ENCODE data around the gene ARR3. TPM values are rescaled to one million over a fixed set of nuclear protein-coding genes. Genes with fewer than 3 reads are reported as not detected.
"Not testable (repeated sequence)": the region's sequence is repeated elsewhere in the genome, so short reads cannot be mapped to it uniquely, and the experiment has no call there.

Gene ARR3
- total RNA-seq, 1 donor from 2014 or later: not detected

DNA sequence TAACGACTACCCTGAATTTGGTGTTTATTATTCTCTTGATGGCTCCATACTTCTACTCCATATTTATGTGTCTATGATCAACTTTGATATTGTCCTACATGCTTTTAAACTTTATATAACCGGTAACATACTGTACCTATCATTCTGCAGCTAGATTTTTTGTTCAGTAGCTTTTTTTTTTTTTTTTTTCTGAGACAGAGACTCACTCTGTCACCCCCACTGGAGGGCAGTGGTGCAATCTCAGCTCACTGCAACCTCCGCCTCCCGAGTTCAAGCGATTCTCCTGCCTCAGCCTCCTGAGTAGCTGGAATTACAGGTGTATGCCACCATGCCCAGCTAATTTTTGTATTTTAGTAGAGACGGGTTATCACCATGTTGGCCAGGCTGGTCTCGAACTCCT, 5.9 kb downstream of the ARR3 start:
- H3K4me3 ChIP-seq (ENCODE audit: low read length in 3 of 3); H3K9ac ChIP-seq (ENCODE audit: low read depth in 1 of 3, low read length in 3 of 3); H3K9me3 ChIP-seq (ENCODE audit: control insufficient read depth in 3 of 3, low read length in 3 of 3); H3K27ac ChIP-seq (ENCODE audit: low read depth, low read length); H3K27me3 ChIP-seq (ENCODE audit: control insufficient read depth in 3 of 3, insufficient read depth in 3 of 3, low read length in 3 of 3); H3K36me3 ChIP-seq (ENCODE audit: control insufficient read depth in 3 of 3, insufficient read depth in 3 of 3, low read length in 3 of 3); H3K4me1 ChIP-seq (ENCODE audit: control insufficient read depth in 3 of 3, insufficient read depth in 3 of 3, low read length in 3 of 3): not testable (repeated sequence)

DNA sequence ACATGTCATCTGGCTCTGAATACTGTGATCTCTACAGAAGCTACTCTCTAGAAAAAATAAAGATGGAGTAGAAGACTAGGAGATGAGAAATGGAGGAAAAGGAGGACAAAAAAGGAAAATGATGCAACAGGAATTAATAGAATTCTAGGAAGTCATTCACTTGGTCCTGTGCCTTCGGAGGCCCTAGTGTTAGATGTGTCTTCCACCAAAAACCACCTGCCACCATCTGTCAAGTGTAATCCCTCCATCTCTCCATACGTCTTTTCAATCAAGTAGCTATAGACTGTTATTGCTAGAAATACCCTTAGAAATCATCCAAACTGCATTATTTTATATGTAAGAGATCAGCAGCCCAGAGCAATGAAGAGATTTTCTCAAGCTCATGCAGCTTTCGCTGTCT, 10.9 kb downstream of the ARR3 start:
- Histone ChIP-seq H3K9me3 (ENCODE audit: control insufficient read depth in 3 of 3, low read length in 3 of 3) (no peaks in the 10 kb centered on the region), H3K27me3 (ENCODE audit: control insufficient read depth in 3 of 3, insufficient read depth in 3 of 3, low read length in 3 of 3) (no peaks in the 10 kb centered on the region), H3K4me1 (ENCODE audit: control insufficient read depth in 3 of 3, insufficient read depth in 3 of 3, low read length in 3 of 3) (no peaks in the 10 kb centered on the region), H3K36me3 (ENCODE audit: control insufficient read depth in 3 of 3, insufficient read depth in 3 of 3, low read length in 3 of 3) (no peaks in the 10 kb centered on the region), H3K27ac (ENCODE audit: low read depth, low read length) (no peak overlapping the region), H3K4me3 (ENCODE audit: low read length in 3 of 3) (no peak overlapping the region), H3K9ac (ENCODE audit: low read depth in 1 of 3, low read length in 3 of 3) (no peak overlapping the region)

DNA sequence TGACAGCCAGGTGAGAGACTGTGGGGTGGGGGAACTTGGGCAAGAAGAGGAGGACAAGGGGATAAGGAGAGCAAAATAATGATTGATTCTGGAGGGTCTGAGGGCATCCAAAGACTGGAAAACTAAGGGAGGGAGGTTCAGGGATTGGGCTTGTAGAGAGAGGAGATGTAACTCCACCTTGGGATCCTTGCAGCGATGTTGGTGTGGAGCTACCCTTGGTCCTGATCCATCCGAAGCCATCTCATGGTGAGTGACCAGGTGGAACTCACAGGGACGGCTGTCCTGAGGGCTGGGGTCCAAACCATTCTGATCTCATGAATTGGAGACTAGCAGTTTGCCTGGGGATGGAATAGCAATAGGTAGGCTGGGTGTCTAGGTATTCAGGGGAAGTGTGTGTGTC, 12.4 kb downstream of the ARR3 start:
- no peaks in the 10 kb centered on the region for H3K9me3 ChIP-seq (ENCODE audit: control insufficient read depth in 3 of 3, low read length in 3 of 3)
- H3K9ac ChIP-seq (ENCODE audit: low read depth in 1 of 3, low read length in 3 of 3): no peak overlapping the region
- H3K4me1 ChIP-seq (ENCODE audit: control insufficient read depth in 3 of 3, insufficient read depth in 3 of 3, low read length in 3 of 3): no peaks in the 10 kb centered on the region
- no peak overlapping the region for H3K4me3 ChIP-seq (ENCODE audit: low read length in 3 of 3)
- no peaks in the 10 kb centered on the region for H3K27me3 ChIP-seq (ENCODE audit: control insufficient read depth in 3 of 3, insufficient read depth in 3 of 3, low read length in 3 of 3)
- H3K36me3 ChIP-seq (ENCODE audit: control insufficient read depth in 3 of 3, insufficient read depth in 3 of 3, low read length in 3 of 3): peaks cover 0 to under 1% (median 0%) of the 10 kb centered on the region in 3 donors
- H3K27ac ChIP-seq (ENCODE audit: low read depth, low read length): no peak overlapping the region

DNA sequence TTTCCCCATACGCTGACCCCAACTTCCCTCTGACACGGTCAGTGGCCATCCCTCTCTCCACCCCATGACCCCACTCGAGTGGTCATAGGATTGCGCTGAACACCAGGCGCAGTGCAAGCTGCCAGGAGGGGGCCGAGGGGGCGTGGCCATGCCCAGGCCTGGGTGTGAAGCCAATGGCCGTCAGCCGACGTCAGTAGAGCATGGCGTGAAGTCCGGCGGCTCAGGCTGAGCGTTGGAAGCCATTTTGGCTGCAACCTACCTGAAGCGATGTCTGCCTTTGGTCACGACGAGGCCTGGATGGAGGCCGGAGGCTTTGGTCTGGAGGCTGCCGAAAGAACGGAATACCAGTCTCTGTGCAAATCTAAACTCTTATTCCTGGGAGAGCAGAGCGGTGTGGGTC, 13.8 kb downstream of the ARR3 start, which contains the start of gene RAB41:
Gene RAB41, plus strand, starts transcription at position 222 of the 400 bp plus-strand sequence. Its CDS starts 46 bp downstream, at position 268.
- Histone ChIP-seq H3K27me3 (ENCODE audit: control insufficient read depth in 3 of 3, insufficient read depth in 3 of 3, low read length in 3 of 3) (no peaks in the 10 kb centered on the region), H3K4me3 (ENCODE audit: low read length in 3 of 3) (no peak within 1 kb of the TSS), H3K27ac (ENCODE audit: low read depth, low read length) (no peak within 1 kb of the TSS), H3K9ac (ENCODE audit: low read depth in 1 of 3, low read length in 3 of 3) (no peak within 1 kb of the TSS), H3K9me3 (ENCODE audit: control insufficient read depth in 3 of 3, low read length in 3 of 3) (no peaks in the 10 kb centered on the region), H3K36me3 (ENCODE audit: control insufficient read depth in 3 of 3, insufficient read depth in 3 of 3, low read length in 3 of 3) (peaks cover 0 to 12% (median 6%) of the 10 kb centered on the region in 3 donors), H3K4me1 (ENCODE audit: control insufficient read depth in 3 of 3, insufficient read depth in 3 of 3, low read length in 3 of 3) (no peaks in the 10 kb centered on the region)

DNA sequence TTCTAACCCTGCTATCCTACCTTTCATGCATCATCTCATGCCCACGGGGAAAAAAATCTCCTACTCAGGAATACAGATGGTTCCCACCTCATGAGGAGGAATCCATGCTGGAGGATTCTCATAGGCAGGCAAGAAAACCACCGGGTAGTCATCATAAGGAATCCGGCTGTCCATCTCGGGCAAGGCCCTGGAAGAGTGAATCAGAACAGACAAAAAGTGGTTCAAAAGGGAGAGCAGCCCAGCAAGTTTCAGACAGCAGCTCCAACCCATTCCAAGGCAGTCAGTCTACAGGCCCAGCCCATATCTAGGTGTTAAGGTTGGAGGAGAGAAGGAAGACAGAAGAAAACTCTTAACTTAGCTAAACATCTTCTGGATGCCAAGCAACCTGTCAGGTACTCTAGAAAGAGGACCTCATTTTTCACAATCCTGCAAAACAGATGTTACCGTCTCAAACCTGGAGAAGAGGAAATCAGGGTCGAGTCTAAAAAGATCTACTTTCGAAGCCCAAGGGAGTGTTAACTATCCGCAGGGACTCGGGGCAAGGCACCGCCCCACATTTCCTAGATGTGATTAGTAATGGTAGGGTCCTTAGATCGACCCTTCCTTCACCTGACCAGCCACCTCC, 21.1 kb downstream of the ARR3 start:
- Histone ChIP-seq H3K27me3 (ENCODE audit: control insufficient read depth in 3 of 3, insufficient read depth in 3 of 3, low read length in 3 of 3) (no peaks in the 10 kb centered on the region), H3K9me3 (ENCODE audit: control insufficient read depth in 3 of 3, low read length in 3 of 3) (no peaks in the 10 kb centered on the region), H3K4me3 (ENCODE audit: low read length in 3 of 3) (peak overlapping the region; percentile 58 to 84 (median 83)), H3K36me3 (ENCODE audit: control insufficient read depth in 3 of 3, insufficient read depth in 3 of 3, low read length in 3 of 3) (peaks cover 3 to 14% (median 12%) of the 10 kb centered on the region in 3 donors), H3K9ac (ENCODE audit: low read depth in 1 of 3, low read length in 3 of 3) (peak overlapping the region; percentile 66 to 80 (median 72)), H3K4me1 (ENCODE audit: control insufficient read depth in 3 of 3, insufficient read depth in 3 of 3, low read length in 3 of 3) (peaks cover 7 to 9% (median 9%) of the 10 kb centered on the region in 3 donors), H3K27ac (ENCODE audit: low read depth, low read length) (peak overlapping the region; percentile 55)

DNA sequence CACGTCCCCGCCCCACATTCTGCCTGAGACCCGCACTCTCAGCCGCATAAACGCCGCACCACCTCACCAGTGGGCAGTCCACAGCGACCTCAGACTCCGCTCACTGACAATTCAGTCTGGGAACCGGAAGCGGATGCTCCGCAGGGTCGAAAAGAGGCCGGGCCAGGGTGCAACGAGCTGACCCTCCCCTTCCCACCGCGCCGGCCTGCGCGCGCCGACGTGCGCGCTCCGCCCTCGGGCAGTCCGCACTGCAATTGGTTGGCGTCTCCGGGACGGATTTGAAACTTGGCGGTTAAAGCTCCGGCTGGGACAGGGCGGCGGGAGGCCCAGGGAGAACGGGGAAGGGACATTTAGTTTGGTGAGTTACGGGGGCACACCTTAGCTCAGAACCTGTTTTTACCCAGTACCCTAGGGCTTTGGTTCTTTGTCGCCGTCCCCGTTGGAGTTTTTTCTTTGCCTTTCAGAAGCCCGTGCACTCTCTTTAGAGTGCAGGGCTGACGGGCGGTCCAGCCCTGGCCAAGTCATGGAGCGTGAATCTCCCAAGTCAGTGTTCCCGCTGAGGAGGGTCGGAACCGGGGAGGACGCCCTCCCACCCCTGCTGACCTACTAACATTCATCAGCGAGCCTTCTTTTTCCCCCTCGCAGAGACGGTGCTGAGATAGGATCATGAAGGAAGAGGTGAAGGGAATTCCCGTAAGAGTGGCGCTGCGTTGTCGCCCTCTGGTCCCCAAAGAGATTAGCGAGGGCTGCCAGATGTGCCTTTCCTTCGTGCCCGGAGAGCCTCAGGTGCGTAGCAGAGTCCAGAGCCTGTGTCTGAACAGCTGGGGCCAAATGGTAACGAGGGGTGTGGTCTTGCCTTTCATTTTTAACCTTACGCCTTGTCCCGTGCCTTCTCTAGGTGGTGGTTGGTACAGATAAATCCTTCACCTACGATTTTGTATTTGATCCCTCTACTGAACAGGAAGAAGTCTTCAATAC, 21.9 kb downstream of the ARR3 start, which contains the start of the genes KIF4A and PDZD11:
Gene KIF4A, plus strand, starts transcription at position 312 of the 978 bp plus-strand sequence. Its CDS starts 355 bp downstream, at position 667.
Gene PDZD11, minus strand, starts transcription at position 135 of the 978 bp plus-strand sequence. CDS start 586 bp downstream, outside the sequence.
- Histone ChIP-seq H3K36me3 (ENCODE audit: control insufficient read depth in 3 of 3, insufficient read depth in 3 of 3, low read length in 3 of 3) (peaks cover 3 to 14% (median 12%) of the 10 kb centered on the region in 3 donors), H3K27me3 (ENCODE audit: control insufficient read depth in 3 of 3, insufficient read depth in 3 of 3, low read length in 3 of 3) (no peaks in the 10 kb centered on the region), H3K27ac (ENCODE audit: low read depth, low read length) (peak within 1 kb of the TSS; percentile 55), H3K9me3 (ENCODE audit: control insufficient read depth in 3 of 3, low read length in 3 of 3) (no peaks in the 10 kb centered on the region), H3K4me3 (ENCODE audit: low read length in 3 of 3) (peak within 1 kb of the TSS; percentile 58 to 84 (median 83)), H3K9ac (ENCODE audit: low read depth in 1 of 3, low read length in 3 of 3) (peak within 1 kb of the TSS; percentile 66 to 80 (median 72)), H3K4me1 (ENCODE audit: control insufficient read depth in 3 of 3, insufficient read depth in 3 of 3, low read length in 3 of 3) (peaks cover 7 to 9% (median 9%) of the 10 kb centered on the region in 3 donors)

DNA sequence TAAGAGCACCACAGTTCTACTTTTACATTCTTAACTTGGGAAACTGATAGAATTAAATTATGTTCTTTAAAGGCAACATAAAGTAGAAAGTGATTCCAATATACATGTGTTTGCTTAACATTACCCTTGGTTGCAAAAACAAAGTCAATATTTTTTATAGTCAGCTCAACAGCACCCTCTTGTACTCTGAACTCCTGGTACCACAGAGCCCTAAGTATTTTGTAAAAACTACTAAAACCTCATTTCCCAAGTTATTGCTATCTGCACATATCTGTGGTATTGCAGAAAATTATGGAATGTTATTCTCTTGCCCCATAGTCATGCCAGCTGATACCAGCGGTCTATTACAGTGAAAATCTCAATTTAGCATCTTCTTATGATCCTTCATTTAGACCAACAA, 24.7 kb downstream of the ARR3 start:
- Histone ChIP-seq H3K4me1 (ENCODE audit: control insufficient read depth in 3 of 3, insufficient read depth in 3 of 3, low read length in 3 of 3) (peaks cover 7 to 9% (median 9%) of the 10 kb centered on the region in 3 donors), H3K9me3 (ENCODE audit: control insufficient read depth in 3 of 3, low read length in 3 of 3) (no peaks in the 10 kb centered on the region), H3K27ac (ENCODE audit: low read depth, low read length) (no peak overlapping the region), H3K9ac (ENCODE audit: low read depth in 1 of 3, low read length in 3 of 3) (no peak overlapping the region), H3K4me3 (ENCODE audit: low read length in 3 of 3) (no peak overlapping the region), H3K36me3 (ENCODE audit: control insufficient read depth in 3 of 3, insufficient read depth in 3 of 3, low read length in 3 of 3) (peaks cover 0 to 2% (median 0%) of the 10 kb centered on the region in 3 donors), H3K27me3 (ENCODE audit: control insufficient read depth in 3 of 3, insufficient read depth in 3 of 3, low read length in 3 of 3) (no peaks in the 10 kb centered on the region)

DNA sequence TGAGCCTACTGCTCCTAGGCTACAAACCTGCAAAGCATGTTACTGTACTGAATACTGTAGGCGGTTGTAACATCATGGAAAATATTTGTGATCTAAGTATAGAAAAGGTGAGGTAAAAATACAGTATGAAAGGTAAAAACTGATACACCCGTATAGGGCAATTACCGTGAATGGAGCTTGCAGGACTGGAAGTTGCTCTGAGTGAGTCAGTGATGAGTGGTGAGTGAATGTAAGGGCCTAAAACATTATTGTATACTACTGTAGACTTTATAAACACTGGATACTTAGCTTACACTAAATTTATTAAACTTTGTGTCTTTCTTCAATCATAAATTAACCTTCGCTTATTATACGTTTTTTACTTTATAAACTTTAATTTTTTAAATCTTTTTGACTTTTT, 25.5 kb downstream of the ARR3 start:
- no peaks in the 10 kb centered on the region for H3K27me3 ChIP-seq (ENCODE audit: control insufficient read depth in 3 of 3, insufficient read depth in 3 of 3, low read length in 3 of 3)
- no peak overlapping the region for H3K9ac ChIP-seq (ENCODE audit: low read depth in 1 of 3, low read length in 3 of 3)
- no peaks in the 10 kb centered on the region for H3K9me3 ChIP-seq (ENCODE audit: control insufficient read depth in 3 of 3, low read length in 3 of 3)
- H3K36me3 ChIP-seq (ENCODE audit: control insufficient read depth in 3 of 3, insufficient read depth in 3 of 3, low read length in 3 of 3): no peaks in the 10 kb centered on the region
- H3K27ac ChIP-seq (ENCODE audit: low read depth, low read length): no peak overlapping the region
- no peak overlapping the region for H3K4me3 ChIP-seq (ENCODE audit: low read length in 3 of 3)
- H3K4me1 ChIP-seq (ENCODE audit: control insufficient read depth in 3 of 3, insufficient read depth in 3 of 3, low read length in 3 of 3): peaks cover 7 to 9% (median 9%) of the 10 kb centered on the region in 3 donors

DNA sequence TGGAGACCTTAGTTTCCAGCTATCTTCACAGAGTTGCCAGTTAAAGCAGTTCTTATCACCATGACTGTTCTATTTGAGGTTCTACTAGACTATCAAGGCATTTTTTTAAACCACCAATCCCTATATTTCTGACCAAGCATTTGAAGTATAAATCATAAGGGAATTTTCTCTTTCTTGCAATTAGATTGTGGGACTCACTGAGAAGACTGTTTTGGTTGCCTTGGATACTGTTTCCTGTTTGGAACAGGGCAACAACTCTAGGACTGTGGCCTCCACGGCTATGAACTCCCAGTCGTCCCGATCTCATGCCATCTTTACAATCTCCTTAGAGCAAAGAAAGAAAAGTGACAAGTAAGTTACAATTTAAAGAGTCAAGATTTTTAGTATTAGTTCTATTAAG, 33.6 kb downstream of the ARR3 start:
- Histone ChIP-seq H3K9ac (ENCODE audit: low read depth in 1 of 3, low read length in 3 of 3) (no peak overlapping the region), H3K27me3 (ENCODE audit: control insufficient read depth in 3 of 3, insufficient read depth in 3 of 3, low read length in 3 of 3) (no peaks in the 10 kb centered on the region), H3K9me3 (ENCODE audit: control insufficient read depth in 3 of 3, low read length in 3 of 3) (no peaks in the 10 kb centered on the region), H3K27ac (ENCODE audit: low read depth, low read length) (no peak overlapping the region), H3K4me3 (ENCODE audit: low read length in 3 of 3) (no peak overlapping the region), H3K36me3 (ENCODE audit: control insufficient read depth in 3 of 3, insufficient read depth in 3 of 3, low read length in 3 of 3) (no peaks in the 10 kb centered on the region), H3K4me1 (ENCODE audit: control insufficient read depth in 3 of 3, insufficient read depth in 3 of 3, low read length in 3 of 3) (no peaks in the 10 kb centered on the region)

Measured in skeletal muscle tissue (tissue), 4 donors.